HG03135 (cell line): ENCODE data around the gene ACVR1C.

Experiments
- ATAC-seq: cut with Tn5 transposase; IDR thresholded peaks from one replicate; pipeline ENCODE4 v1.9.1; 2021; ENCODE audit warnings: mild to moderate bottlenecking, moderate library complexity; ENCODE audit not compliant: unreplicated experiment

Gene ACVR1C

DNA sequence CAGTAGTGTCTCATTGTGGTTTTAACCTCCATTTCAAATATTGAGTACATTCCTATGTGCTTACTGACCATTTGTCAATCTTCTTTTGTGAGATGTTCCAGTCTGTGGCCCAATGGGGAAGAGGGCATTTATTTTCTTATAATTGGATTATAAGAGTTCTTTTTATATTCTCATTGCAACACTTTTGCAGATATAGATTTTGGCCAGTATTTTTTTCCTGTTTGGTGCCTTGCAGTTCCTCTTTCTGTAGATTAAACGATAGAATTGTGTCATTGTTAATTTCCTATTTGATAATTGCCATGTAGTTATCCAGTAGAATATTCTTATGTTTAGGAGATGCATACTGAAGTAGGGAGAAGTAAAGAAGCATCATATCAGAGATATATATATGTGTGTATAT is 128.3 kb downstream of the ACVR1C start:
- ATAC-seq, result no peak

DNA sequence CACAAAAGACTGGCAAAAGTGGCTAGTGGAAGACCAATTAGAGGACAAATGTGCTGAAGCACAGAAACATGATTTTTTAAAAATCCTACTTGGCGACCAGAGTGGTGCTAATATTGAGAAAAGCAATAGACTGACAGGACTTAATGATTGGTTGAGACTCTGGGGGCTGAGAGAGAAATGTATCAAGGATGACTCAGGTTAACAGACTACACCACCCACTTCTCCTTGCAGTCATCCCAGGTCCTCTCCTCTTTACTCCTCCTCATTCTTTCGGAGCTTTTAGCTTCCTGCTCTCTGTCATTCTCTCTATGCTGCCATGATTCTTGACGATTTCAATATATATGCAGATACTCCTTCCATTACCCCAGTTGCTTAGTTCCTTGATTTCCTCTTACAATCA is 130.2 kb downstream of the ACVR1C start:
- no peak for ATAC-seq

DNA sequence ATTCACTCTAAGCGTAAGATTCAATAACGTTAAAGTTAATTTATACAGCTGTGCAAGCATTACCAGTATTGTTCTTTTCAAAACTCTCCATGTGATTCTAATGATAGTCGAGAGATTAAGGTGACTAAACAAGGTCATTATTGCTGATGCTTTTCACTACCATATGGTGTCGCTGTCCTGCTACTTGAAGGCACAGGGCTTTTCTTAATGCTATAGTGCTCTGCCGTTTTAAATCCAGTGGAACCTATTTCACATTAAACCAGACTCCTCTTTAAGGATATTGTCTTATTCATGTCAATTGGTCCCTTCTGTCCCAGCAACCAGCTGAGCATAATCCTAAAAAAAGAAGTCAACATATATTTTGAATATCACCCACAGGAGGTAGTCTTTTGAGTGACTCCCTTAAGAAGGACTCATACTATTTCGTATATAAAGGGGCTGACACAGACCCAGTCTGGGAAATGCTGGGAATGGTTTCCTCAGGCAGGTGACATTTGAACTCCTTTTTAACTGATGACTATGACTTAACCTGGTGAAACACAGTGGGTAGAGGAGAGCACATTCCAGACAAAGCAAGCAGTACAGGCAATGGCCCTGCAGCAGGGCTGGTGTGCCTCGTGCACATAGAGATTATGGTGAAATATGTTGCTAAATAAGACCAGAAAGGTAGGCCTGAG is 130.9 kb downstream of the ACVR1C start:
- peak; percentile 79 for ATAC-seq

DNA sequence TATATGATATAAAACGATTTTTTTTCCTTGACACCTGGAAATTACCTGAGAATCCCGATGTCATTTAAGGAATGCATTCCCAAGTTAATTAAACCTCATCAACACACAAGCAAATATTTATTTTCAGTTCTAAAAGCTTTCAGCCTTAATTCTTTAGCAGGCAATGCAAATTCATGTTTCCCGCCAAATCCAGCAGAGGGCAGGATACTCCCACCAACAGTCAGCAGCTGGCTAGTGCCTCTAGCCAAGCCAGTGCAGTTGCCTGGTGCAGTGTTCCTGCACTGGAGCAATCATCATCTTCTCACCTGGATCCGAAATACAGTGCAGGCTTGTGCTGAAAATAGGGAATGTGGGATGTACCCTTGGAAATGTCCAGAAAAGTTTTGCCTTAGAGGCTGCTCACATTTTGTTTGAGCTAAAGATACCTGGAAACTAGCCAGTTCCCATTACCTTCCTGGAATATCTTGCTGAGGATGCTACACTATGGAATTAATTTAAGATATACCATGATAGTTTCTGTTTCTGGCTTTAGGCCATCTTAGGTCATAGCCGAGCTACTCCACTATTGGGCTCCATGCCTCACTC is 136.4 kb downstream of the ACVR1C start:
- ATAC-seq, result peak; percentile 97

DNA sequence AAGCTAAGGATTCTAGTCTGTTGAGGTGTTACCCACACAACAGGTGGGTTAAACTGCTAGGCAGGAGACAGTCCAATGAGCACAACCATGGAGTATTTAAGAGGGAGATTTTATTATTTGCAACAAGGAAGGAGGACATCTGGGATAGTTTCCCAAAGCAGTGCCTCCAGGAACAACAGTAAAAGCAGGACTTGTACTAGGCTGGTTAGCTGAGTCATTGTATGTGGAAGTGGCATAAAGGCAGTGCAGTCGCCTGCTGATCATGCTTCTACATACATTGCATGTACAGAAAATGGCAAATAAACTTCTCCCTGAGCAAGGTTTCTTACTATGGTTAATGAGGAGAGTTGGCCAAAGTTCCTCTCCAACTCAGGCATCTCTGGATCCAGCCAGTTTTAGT is 138.7 kb downstream of the ACVR1C start:
- no peak for ATAC-seq

DNA sequence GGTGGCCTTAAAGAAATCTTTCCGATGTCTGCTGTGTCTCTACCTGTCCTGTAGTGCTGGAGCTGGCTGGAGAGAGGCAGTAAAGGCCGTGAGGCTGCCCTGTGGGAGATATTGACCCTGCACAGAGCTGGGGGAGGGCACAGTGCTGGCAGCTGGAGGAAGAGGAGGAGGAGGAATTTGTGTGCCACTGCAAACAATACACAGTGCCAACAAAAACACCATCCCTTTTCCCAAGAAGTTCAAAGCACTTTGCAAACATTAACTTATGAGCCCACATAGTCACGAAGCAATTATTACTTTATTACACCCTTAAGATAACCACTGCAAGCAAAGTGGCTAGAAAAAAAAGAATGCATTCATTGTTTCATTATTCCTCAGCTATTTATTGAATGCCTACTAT is 139.8 kb downstream of the ACVR1C start:
- no peak for ATAC-seq

DNA sequence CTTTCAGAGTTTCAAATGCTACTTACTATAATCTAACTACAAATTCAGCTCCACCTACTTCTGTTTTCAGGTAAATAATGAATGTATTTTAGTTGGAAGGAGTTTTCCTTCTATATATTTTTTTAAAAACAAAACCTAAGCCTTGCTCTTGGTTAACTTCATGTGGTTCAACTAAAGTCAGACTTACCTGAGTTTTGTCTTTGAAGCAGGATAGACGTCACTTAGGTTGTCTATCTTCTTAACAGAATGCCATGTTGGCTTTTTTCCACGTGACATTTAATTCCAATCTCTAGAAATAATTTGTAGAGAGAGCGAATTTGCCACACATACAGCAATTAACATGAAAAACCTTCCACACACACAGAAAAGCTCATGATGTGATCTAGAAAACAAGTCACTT is 140.9 kb downstream of the ACVR1C start:
- ATAC-seq, result no peak

DNA sequence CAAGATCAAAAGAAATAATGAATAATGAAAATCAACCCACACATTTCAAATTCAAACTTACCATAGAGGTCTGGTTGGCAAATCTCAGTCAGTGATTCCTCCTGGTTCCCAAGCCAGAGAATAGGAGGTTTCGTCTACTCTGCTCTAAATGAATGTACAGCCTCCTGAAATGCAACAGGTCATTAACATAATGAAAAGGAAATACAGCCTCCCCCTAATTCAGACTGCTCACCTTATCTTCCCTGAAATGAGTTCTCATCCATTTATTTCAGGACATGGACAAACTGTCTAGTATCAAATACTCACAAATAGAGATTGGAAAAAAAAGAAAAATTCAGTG is 141.4 kb downstream of the ACVR1C start:
- no peak for ATAC-seq

DNA sequence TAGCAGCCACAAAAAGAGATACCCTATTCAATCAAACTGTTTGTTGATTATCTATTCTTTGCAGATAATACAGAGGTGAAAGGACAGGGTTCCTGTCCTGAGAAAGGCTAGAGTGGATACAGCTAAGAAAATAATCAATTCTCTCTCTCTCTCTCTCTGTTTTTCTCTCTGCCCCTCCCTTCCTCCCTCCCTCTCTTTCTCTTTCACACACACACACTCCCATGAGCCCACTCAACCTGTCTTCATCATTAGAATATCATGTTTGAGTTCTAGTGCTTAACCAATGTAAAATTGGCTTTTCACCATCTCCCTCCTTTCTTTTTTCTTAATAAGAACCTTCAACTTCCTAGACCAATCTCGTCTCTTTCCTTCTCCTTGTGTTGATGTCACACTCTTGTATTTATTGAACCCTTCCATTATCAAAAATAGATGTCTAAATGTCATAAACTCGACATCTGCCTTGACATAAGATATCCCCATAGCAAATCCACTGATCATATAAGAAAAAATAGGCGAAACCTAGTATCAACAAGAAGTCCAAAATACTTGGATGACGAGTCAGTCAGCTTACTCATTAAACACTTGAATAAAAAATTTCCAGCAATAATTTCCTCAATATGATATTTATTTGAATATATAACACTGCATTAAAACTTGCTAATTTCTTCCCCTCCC is 141.9 kb downstream of the ACVR1C start:
- no peak for ATAC-seq

DNA sequence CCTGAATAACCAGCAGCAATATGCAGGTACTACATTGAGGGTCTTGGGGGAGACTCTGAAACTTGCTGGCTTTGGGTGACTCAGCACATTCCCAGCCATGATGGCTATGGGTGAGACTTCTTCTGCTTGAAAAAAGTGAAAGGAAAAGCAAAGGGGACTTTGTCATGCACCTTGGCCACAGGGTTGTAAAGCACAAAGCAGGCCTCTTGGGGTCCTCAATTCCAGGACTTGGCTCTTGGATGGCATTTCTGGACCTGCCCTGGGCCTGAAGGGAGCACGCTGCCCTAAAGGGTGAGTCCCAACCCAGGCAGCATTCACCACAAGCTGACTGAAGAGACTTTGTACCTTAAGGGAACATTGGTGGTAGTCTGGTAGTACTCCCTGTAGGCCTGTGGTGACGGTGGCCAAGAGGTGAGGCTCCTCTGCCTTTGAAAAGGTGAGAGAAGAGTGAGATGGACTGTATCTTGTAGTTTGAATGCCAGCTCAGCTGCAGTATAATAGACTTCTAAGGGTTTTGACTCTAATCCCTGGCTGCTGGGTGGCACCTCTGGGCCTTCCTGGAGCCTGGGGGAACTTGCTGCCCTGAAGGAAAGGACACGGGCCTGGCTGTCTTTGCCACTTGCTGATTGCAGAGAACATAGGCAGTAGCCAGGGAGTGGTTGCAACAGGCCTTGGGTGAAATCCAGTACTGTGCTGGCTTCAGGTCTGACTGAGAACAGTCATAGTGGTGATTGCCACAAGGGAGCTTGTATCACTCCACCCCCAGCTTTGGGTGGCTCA is 148.3 kb downstream of the ACVR1C start:
- ATAC-seq, result peak; percentile 61

DNA sequence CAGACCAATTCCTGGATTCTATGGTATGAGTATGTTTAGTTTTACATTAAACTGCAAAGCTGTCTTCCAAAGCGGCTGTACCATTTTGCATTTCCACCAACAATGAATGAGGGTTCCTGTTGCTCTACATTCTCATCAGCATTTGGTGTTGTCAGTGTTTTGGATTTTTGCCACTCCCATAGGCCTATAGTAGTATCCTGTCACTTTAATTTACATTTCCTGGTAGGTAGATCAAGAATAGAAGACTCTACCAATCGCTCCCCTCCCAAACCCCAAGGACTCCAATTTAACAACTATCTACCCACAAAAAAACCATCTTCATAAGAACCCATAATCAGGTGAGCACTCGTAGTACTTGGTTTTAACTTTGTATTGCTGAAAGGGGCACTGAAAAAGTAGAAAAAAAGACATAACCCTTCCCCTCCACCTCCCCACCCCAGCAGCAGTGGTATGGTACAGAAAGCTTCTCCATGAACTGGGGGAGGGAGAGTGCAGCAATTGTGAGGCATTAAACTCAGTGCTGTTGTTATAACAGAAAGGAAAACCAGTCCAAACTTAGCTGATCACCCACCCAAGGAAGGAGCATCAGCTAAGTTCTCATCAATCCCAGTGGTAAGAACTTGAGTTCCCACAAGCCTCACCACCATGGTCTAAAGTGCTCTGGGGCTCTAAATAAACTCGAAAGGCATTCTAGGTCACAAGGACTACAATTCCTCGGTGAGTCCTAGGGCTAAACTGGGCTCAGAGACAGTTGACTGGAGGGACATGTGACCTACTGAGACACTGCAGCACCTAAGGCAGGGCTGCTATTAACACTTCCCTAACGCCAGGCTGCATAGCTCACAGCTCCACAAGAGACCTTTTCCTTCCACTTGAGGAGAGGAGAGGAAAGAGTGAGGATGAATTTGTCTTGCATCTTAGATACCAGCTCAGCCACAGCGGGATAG is 149.3 kb downstream of the ACVR1C start:
- no peak for ATAC-seq

DNA sequence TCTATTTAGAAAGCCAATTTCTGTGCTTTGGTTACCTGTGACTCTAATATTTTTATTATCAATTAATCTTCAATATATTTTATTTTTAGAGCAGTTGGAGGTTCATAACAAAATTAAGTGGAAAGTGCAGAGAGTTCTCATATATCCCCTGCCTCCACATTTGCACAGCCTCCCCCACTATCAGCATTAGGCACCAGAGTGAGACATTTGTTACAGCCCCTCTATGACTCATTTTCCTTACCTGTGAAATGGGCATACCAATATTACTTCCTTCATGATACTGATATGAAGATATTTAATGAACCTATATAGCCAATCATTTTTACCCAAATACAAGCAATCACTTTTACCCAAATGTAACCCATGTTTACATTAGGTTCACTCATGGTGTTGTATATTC is 150.7 kb downstream of the ACVR1C start:
- ATAC-seq, result no peak

DNA sequence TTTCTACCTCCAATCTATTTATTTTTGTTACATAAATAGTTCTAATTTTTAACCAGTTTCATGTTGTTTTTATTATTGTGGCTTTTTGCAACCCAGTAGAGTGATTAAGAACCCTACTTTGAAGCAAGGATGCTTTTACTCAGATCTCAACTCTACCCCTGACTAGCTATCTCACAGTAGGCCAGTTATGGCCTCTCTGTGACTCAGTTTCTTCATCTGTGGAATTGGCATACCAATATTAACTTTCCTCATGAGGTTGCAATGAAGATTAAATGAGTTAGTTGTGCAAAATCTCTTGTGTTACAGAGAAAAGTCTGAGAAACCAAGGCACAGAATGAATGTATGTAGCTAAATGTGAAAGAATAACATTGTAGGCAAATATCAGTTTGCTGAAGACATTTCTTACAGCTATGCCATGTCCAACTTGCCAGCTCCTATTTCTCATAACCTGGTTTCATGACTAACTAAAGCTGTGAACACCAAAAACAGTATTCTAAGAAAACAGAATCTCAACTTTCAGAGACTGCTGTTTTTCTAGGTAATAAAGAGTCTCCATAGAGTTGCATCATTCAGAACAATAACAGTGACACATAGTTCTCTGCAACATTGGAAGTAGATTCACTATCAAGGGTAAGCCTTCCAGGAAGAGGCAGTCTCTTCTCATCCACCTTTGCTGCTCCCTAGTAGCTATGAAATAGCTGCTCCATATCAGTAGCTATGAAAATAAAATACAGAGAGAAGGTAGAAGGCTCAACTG is 151.5 kb downstream of the ACVR1C start:
- ATAC-seq, result no peak
